Measurements from ENCODE around the gene PHYH.
"Not testable (repeated sequence)": the region's sequence is repeated elsewhere in the genome, so short reads cannot be mapped to it uniquely, and the experiment has no call there.

Gene PHYH

DNA sequence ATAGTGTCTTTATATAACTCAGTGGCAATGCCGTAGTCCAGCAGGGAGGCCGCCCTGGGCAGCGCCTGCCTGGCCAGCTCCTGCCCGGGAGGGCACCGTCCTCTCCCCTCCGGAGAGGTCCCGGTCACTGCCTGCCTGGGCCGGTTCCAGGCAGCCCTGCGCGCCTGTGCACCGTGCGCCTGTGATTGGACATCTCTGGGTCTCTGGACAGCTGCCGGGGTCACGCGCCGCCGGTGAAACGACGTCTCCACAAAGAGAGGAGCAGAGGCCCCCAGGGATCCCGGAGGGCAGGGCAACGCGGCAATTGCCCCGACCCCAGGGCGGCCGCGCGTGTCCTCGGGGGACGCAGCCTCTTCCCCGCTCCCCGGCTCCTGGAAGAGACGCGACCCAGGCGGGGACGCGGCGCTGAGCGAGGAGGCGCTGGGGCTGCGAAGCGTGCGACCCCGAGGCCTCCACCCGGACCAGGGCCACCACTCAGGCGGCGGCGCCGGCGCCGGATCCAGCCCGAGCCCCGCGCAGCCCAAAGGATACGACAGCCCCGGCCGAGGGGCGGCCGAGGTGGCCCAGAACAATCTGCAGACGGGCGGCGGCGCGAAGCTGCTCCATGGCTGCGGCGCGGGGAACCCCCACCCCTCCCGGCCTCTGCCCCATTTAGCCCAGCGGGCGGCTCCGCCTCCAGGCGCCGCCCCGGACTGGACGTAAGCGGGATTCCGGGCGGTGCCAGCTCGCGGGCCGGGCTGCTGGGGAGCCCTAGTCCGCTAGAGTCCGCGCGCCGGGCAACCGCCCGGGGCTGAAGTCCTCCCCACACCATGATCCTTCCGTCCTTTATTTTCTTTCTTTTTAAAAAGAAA lies at the start of gene PHYH:
Gene PHYH, minus strand, starts transcription at position 628 of the 851 bp plus-strand sequence. Its CDS starts 22 bp downstream, at position 606.
- peak; percentile 48 to 62 (median 56) for DNase-seq

DNA sequence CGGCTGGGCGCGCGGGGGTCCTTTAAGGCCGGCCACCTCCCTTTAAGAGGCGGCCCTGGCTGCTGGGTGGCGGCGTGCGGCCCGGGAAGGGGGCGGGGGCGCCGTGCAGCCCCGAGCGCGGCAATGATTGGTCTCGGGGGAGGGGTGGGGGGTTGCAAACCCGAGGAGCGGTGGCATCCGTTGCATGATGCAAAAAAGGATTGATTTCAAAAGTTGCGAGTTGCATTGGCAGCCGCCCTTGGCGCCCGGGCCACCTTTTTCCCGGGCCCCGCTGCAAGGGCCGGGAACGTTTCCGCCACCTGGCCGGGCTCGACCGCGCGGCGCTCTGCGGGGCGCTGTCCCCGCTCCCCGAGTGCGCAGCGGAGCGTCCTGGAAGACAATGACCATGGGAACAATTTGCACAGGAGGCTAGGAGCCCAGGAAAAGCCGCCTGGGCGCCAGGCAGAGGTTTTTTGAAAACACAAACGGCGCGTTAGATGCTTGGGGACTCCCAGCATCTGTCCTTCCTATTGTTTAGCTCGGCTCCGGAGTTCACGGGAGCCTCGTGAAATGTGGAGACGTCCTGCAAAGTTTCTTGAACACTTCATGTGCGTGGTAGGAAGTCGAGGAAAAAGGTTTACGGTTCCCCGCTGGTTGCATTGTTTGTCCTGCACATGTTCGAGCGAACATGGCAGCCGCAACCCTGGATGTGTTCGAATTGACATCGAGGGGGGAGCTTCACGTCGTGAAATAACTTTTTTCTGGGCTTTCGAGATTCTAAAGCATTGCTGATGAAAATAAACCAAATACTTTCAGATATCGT lies 48.6 kb upstream of the PHYH start, which contains the start of gene SEPHS1:
Gene SEPHS1, minus strand, starts transcription at position 78 of the 802 bp plus-strand sequence. CDS start 3,343 bp downstream, outside the sequence.
- DNase-seq, result peak; percentile 55 to 72 (median 62)

DNA sequence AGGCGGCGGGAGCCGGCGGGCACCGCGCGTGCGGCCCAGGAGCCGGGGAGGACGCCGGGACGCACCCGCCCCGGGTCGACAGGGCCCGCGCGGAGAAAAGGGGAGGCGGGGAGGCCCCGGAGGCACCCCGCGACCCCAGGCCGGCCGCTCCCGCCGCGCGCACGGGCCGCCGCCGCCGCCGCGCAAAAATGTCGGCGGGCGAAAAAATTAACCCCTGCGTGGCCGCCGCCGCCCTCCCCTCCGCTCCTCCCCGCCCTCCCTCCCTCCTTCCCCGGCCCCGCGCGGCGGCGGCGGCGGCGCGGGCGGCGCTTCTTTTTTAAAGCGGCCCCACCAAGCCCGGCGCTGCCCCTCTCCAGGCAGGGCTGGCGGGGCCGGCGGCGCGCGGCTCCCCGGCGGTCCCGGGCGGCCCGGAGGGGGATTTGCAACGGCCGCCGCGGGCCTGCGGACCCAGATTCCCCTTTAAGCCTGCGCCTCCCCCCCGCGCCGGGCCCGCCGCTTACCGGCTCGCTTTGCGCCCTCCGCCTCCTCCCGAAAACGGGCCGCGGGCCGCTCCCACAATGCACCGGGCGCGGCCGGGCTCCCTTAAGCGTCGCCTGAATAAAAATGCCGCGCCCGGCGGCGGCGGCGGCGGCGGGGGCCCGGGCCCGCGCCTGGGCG lies 47.8 kb upstream of the PHYH start:
- peak; percentile 54 to 80 (median 64) for DNase-seq

DNA sequence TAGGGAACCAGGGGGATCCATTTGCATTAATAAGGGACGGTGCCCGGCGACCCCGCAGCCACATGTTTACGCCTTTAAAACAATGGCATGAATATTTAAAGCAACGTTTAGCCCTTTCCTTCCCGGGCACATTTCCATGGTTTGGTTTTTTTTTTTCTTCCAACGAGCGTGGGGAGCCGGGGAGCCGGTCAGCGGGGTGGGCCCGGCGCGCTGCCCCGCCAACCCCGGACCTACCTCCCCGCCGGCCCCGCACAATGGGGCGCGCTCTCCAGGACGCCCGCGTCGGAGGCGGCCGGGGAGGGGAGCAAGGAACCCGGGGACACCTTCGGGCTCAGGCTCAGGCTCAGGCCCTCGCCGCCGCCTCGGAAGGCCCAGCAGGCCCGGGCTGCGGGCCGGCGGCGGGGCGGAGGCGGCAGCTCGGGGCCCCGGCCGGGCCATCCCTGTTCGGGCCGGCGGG lies 47.2 kb upstream of the PHYH start:
- peak in 2 of 4 experiments; percentile 39 to 43 for DNase-seq

DNA sequence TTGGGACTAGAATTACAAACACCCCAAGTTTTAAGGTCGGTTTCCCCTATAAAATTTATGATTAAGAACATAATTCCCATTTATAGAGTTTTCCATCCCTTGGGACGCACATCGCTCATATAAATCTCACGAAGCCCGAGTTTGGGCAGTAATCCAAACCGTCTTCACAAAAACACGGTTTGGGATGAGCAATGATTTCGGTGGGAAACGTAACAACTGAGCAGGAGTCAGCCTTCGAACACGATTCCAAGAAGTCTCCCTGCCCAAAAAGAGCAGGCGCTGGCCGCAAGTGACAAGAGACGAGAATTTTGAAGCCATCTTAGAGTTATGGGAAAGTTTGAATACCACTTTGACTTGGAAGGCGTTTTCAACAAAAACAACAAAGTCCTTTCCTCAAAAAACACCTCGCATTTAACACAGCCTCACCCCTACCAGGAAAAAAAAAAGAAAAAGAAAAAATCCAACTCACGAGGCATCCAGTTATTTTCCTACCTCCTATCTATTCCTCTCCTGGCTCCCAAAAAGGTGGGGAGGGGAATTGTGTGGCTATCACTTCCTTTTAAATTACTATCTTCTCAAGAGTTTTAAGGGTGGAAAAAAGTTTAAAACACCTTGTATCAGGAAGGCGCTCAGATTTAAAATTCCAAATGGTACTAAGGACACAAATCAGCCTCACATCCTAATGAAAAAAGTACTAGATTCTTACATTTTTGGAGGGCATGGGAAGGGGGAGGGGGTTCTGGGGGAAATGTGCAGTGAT lies 46.6 kb upstream of the PHYH start:
- no peak for DNase-seq

DNA sequence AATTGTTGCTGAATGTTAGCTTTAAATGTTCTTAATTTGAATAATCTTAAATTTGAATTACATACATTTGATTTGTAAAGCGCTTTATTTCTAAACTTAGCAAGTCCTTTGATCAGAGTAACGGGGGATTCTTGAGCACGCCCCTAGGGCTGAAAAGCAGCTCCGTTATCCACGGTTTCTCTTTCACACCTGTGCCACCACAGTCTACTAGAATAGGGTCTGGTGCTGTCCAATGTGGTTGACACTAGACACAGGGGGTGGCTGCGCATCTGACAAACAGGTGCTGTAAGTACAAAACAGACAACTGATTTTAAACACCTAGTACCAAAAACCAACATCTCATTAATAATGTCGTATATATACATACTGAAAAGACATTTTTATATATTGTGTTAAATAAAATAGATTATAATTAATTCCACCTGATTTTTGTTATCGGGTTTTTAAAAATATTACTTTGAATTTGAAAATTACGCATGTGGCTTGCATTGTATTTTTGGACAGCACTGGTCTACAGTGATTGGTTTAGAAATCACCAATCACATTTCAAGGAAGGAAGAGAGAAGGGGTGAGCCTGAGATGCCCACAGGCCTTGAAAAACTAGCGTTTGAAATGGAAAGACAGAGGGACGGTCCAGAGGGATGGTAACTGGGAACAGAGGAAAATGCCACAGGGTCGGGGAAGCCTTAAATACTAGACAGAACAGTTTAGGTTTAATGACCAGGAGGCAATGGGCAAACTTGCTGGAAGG lies 40.9 kb upstream of the PHYH start:
- no peak for DNase-seq

DNA sequence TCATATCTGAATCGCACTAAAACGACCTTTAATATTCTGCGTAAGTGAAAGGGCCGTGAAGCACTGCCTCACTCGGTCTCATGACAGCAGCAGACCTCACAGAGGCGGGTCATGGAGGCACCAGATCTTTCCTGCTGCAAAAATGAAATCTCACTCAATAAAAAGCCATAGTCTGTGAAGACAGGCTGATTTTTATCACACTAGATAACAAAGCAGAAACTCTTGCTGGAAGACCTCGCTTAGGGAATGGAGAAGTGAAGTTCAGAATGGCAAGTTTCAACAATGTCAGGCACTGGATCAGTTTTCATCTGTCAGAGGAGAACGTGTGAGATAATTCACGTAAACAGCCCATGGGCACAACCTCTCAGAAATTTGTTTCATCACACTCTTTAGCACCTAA lies 40.2 kb upstream of the PHYH start:
- DNase-seq, result no peak

DNA sequence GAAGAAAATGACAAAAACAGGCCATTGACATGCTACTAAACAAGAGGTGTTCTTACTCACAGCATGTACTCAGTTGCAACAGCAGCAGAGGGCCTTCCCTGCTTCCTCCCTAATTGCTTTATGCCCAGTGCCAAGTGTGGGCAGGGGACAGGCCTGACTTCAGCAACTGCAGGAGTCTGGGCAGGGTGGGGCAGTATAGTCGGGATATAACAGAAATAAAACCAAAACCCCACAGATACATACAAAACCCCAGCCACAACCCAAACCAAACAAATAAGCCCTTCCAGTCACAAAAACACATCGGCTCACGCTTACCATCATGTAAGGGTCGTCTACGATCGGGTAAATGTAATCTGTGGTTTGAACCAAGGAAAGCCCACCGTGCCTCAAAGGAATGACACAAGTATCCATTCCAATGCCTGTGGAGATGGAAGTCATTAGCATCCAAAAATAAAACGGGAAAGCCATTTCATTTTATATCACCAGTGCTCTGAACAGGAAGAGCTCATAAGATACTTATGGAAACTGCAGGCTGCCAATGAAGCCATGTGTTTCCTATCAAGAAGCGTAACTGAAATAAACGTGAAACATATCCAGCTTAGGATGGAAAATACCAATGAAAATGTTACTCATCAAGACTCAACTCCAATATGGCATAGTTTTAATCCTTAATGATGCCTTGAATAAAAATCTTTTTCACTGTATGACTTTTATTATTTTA lies 38.7 kb upstream of the PHYH start:
- DNase-seq, result no peak

DNA sequence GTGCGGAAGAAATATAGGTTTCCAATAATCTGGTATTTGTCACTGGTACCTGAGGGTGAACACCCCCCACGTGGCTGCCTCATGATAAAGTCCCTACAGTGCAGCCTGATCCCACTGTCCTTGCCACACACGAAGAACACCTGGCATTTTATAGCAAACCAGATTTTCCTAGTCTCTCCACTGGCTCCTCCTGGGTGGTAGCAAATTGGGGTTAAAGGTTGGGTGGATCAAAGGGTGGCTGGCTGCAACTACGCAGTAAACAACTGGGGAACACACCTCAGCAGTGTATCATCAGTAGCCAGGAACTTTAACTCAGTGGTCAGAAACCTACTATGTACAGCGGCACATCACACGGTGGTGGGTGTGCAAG lies 37.9 kb upstream of the PHYH start:
- no peak for DNase-seq

DNA sequence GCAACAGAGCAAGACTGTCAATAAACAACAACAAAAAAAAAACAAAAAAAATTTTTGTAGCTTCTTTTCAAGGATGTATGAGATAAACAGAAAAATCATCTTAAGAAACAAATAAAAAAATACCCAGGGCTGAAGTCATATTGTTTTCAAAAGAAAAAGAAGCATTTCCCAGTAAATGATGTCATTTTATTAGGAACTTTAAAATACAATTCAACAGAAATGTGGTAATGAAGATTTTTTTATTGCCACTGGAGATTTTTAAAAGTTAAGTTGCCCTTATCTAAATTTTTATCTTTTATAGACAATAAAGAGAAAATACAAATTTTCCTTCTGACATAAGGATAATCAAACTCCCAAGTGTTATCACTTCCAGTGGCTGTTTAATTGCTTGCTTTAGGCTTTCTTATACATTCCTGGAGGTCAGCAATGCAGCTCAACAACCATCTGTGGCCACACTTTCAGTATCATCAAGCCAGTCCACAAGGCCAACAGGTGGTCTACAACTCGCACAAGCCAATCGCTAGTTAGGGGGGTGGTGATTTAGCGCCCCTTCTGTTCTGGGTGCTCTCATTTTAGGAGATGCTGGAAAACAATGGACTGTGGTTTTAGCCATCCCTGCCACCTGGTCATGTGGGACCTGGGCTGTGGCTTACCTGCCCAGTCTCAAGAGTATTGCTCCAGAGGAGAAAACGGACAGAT lies 37.4 kb upstream of the PHYH start:
- DNase-seq, result no peak

DNA sequence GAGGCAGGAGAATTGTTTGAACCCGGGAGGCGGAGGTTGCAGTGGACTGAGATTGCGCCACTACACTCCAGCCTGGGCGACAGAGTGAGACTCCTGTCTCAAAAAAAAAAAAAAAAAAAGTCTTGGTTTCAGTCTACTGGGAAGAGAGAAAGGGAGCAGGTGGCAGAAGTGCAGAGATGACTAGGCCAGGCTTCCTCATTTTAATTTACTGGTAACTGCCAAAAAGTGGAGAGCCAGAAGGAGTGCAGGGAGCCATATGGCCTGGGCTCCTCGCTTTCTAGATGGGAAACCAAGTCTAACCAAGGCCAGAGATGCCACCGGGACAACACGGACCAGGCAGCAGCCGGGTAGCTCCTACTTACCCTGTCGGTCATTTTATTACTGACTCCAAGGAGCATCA lies 36.0 kb upstream of the PHYH start:
- DNase-seq, result no peak

DNA sequence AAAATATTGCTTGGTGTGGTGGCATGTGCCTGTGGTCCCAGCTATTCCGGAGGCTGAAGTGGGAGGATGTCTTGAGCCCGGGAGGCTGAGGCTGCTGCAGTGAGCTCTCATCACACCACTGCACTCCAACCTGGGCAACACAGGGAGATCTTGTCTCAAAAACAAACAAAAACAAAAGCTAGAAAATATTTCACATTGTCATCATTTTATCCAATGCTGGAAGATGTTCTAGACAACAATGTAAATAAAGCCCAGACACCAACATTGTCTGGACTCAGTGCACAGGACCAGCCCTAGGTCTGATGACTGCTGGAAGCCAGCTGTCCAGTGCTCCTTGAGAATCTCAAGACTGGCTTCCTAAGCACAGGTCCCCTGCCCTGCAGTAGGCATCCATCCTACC lies 34.7 kb upstream of the PHYH start:
- DNase-seq, result no peak

DNA sequence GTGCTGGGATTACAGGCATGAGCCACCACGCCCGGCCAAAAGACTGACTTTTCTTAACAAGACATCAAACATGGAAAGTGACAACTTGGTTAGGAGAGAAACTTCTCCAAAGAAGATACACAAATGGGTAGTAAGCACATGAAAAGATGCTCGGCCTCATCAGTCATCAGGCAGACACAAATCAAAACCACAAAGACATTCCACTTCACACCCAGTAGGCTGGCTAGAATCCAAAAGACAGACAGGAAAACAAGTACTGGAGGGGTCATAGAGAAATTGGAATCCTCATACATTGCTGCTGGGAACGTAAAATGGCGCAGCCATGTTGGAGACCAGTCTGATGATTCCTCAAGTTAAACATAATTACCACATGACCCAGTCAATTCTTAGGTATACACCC lies 31.8 kb upstream of the PHYH start:
- no peak for DNase-seq

DNA sequence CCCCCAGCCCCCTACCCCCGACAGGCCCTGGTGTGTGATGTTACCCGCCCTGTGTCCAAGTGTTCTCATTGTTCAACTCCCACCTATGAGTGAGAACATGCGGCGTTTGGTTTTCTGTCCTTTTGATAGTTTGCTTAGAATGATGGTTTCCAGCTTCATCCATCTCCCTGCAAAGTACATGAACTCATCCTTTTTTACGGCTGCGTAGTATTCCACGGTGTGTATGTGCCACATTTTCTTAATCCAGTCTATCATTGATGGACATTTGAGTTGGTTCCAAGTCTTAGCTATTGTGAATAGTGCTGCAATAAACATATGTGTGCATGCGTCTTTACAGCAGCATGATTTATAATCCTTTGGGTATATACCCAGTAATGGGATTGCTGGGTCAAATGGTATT lies 31.1 kb upstream of the PHYH start:
- DNase-seq, result not testable (repeated sequence)

DNA sequence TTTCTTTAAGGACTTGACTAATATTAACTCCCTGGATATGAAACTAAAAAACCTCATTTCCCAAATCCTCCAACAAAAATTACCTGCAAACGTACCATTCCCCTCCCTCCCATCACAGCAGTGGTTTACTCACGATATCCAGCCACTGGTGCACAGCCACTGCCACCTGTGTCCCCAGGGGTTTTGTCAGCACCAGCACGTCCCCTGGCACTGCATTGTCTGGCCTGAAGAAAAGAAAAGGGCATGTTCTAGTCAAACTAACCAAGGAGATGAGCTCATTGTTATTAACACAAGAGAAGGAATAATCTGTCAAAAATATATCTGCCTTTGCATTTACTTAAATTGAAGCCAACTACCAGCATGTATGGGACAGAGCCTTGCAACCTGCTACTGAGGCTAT lies 29.7 kb upstream of the PHYH start:
- DNase-seq, result no peak

DNA sequence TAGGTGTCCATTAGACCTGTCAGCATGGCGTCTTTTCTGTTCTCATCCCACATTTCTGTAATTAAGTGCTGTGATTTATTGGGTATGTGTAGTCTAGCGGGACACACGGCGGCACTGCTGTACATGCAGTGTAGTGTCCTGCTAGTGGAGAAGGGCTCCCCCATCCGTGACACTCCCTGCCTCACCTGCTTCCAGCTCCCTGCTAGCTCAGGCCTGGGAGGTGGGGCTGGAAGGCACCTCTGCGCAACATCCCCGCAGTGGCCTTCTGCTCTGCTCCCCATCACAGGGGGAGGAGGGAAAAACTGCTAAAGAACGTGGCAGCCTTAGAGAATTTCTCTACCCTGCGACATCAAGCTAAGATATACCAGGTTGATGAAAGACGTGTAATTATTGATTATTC lies 28.7 kb upstream of the PHYH start:
- no peak for DNase-seq

DNA sequence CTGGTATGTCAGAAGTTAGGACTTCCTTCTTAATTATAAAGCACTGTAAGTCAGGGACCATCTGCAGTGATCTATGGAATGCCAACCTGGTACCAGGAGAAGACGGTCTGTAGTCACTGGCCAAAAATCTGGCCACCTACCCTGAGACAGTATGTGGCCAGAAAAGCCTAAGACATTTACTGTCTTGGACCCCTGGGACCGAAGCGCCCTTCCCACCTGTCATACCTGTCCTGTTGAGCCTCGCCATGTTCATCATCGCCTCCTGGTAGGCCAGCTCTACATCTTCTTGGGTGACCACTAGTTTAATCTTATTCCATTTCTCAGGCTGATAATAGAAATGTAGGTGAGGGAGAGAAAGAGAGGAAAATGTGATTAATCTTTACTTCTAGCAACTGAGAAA lies 28.3 kb upstream of the PHYH start:
- DNase-seq, result no peak

DNA sequence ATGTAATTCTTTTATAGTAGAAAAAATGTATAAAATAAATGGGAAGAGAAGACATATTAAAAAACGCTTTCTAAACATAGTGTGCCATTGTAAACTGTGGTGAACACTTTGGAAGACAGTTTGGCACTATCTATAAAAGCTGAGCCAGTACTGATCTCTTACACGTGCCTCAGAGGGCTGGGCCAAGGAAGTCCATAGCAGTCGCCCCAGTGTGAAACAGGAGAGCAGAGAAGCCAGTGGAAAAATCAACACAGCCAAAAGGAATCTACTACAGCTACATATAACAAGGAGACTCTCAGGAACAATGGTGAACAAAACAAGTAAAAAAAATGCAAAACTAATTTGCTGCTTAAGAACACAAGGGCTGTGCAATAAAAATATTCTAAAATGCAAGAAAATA lies 27.7 kb upstream of the PHYH start:
- no peak for DNase-seq

DNA sequence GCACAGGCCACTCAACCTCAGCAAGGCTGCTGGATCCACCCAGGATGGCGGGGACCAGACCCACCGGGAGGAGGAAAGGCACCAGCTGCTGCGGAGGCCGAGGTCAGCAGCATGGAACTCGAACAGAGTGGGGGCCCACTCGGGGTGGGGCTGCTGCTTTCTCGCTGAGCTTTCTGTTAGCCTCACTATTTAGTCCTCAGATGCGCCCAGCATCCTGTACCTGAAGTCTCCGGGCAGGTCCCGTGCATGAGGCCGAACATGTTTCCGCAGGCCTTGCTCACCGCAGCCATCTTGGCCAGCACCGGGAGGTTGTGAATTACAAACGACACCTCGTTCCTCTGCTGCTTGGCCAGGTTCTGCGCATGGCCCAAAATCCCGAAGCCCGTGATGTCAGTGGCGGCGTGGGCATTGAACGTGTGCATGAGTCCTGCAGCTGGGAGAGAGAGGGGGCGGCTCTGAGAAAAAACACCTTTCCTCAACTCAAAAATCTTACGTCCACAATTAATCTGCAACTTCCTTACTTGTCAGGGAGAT lies 22.8 kb upstream of the PHYH start:
- DNase-seq, result no peak

DNA sequence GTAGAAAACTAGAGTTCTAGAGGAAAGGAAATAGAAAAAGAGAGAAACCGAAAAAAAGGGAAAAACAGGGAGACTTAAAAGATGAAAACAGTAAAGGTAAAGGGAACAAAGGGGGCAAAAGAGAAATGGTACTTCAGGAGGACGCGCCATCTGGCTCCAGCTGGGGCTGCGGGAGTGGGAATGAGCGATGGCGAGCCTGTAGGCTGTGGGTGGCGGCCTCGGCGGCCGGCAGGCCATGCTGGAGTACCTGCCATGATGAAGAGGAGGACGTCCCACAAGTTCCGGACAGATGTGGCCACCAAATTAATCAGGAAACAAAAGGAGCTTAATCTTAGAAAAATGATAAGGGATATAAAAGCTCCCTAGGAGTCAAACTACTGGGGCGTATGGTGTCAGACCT lies 21.7 kb upstream of the PHYH start:
- DNase-seq, result no peak
